GM18499 (cell line): ENCODE data around the gene CDO1.

ENCODE experiments used
- ATAC-seq: cut with Tn5 transposase; IDR thresholded peaks from one replicate; pipeline ENCODE4 v1.9.1; 2021; ENCODE audit warnings: moderate number of reproducible peaks; ENCODE audit not compliant: insufficient read depth, unreplicated experiment

Gene CDO1

DNA sequence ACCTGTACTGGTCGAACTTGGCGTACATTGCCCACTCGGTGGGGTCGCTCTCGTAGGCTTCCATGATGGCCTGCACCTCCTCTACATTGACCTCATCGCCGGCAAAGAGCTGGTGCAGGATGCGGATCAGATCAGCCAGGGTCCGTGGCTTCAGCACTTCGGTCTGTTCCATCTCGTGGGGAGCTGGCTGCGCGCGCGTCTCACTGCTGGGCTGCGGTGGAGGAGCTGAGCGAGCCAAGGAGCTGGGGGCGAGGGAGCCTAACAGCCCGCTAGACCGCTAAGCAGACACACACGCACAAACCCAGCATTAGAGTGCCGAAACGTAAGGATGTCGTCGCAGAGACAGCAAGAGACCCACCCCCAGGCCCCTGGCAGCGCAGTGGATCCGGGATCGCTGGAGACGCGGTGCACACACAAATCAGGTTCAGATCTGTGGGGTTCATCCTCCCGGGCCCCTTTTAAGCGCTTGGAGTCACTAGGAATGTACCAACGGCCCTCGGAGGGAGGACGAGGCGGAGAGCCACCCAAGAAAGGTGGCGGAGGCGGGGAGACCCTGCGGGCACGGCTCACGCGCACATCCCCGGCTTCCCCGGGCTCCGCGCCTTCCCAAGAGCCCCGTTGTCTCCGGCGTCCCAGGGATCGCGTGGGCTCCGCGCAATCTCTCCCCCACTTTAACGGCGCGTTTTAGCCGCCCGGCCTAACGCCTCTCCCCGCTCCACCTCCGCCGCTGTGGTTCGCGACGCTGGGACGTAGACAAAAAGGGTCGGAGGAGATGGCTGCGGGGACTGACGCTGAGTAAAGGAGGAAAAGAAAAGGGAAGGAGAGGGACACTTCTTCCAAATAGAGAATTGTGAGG, at the start of gene CDO1:
Gene CDO1, minus strand, starts transcription at position 434 of the 856 bp plus-strand sequence. Its CDS starts 262 bp downstream, at position 172.
- no peak for ATAC-seq

DNA sequence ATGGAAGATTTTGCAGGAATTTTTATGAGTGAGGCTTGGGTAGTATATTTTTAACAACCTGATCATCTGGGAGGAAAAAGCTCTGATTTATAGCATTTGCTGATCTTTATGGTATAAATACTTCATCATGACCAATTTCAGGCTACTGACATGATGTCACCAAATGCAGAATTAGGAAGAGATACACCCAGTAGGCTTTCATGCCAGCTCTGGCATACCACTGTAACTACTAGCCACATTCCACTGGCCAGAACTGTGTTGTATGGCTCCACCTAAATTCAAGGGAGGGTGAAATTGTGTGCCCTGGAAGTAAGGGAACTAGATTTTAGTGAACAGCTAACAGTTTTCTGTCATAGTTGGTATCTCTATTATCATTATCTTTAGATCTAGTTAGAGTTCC, 42.9 kb upstream of the CDO1 start:
- no peak for ATAC-seq

DNA sequence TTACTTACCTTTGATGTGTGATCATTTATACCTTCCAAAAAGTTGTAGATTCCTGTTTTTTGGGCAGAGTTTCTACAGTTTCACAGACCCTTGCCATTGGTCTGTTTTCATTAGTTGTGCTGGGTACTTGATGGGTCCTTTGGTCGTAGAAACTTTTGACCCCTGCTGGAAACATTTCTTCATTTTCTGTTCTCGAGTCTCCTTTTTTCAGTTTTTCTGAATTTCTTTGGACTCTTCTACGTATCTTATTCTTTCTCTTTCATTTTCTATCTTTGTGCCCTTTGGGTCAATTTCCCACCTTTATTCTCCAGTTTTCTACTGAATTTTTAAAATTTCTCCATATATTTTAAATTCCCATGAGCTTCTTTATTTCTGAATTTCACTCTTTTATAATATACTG, 41.9 kb upstream of the CDO1 start:
- ATAC-seq, result no peak

DNA sequence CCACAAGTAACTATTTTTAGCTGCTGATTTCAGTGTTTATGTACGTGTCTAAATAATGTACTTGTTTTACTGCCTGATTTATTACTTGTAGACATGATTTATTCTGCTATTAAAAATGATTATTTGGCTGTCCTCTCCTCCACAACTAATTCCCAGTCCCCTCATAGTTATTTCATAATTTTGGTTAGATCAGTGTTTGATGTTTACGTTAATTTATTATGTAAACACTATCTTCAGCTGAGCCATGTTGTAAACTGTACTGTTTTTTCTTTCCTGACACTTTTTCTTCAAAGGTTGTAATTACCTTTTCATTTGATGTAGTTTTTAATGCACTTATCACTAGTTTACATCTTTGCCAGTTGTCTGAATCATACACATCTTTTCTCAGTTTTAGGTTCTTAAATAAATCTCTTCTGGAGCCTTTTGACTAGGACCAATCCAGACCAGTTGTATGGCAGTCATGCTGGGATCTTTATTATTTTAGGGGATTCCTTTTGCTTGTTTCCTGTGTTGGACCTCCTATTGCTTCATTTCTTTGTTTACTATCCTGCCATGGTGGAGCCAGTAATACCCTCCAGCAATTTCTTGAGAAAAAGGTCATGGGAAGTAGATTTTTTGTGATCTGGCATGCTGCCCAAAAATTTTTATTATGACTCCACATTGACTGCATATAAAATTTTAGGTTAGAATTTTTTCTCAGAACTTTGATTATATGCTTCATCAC, 41.3 kb upstream of the CDO1 start:
- no peak for ATAC-seq

DNA sequence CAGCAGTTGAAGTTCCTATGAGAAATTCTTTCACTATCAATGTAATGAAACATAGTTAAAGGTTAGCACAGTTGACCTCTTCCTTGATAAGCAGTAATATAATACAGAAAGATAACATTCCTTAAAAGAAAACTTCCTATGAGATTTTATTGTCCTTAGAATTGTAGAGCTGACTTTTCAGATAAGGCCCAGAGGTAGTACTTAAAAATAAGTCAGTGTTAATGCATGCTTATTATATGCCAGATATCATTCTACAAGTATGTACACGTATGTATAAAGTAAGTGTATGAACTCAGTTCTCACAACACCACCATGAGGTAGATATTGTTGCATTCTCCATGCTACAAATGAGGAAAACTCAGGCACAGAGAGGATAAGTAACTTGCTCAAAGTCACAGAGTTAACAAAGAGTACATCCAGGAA, 40.6 kb upstream of the CDO1 start:
- no peak for ATAC-seq

DNA sequence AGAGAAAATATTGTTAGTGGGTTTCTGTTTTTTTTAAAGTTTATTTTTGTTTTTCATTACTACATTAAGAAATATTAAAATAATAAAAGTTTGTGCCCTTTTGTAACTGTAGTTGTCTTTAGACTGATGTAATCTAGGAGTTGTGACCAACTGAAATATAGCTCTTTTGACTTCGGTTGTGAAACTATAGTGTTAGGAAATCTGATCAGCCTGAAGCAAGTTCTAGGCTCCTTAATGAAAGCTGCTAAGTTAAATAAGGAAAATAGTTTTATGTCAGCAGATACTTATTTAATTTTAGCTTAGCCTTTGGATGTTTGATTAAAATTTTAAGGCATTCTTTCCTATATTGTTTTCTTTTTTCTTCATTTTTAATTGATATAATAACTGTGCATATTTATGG, 39.5 kb upstream of the CDO1 start:
- no peak for ATAC-seq

DNA sequence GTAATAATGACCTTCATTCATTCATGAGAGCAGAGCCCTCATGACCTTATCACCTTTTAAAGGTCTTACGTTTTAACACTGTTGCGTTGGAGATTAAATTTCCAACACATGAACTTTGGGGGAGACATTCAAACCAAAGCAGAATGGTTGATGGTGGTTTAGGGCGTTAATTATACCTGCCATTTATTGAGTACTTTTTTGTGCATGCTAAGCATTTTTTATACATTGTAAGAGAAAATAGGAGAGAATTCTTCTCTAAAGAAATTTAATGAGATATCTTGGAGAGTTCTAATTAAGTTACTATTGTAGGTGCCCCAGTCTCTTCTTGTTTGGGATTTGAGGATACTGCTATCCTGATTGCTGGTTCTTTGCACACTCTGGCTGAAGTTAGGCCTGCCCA, 37.7 kb upstream of the CDO1 start:
- no peak for ATAC-seq

DNA sequence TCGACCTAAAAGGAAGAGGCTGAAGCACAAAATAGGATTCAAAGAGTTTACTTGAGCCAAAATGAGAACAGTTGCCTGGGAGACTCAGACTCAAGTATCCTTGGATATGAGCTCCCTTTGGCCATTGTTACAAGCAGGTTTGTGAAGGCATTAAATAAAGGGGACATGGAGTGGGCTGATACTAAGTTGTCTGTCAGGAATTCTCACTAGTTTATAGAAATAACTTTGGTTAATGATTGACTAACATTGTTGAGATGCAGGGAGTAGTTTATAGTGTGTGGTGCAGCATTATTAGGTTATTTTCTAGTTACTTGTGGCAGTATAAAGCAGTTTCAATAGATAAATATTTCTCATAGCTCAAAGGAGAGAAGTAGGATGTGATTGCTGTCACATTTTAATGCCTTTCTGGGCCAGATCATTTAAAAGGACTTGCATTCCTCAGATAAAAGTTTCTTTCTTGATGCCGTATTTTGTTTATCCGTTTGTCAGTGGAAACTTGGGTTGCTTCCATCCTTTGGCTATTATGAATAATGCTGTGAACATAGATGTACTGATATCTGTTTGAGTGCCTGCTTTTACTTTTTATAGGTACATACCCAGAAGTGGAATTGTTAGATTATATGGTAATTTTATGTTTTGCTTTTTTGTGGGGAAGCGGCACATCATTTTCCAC, 34.4 kb upstream of the CDO1 start:
- ATAC-seq, result no peak

DNA sequence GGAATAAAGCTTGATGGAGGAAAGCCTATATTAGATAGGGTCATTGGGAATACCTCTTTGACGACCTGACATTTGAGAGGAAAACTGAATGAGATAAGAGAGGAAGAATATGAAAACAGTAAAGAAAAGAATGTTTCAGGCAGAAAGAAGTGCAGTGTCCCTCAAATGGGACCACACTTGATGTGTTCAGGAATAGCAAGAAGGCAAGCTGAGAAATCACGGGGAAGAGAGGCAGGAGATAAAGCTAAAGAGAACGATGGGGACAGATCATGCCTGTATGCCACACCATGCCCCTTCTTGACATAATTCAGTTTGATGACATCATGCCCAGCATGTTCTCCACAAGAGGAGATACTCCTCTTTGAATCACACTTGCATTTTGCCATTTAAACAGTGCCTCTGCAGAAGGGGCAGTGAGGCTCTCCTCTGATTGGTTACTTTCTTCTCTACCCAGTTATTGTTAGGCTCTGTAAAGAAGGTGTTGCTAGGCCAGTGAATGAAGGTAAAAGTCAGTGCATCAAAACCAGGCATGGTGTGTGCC, 32.9 kb upstream of the CDO1 start:
- no peak for ATAC-seq

DNA sequence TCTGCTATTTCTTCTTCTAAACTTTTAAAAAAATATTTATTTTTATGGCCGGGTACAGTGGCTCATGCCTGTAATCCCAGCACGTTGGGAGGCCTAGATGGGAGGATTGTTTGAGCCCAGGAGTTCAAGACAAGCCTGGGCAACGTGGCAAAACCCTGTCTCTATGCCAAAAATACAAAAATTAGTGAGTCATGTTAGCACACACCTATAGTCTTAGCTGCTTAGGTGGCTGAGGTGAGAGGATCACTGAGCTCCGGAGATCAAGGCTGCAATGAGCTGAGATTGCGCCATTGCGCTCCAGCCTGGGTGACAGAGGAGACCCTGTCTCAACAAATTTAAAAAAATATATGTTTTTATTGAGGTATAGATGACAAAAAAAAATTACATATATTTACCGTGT, 30.8 kb upstream of the CDO1 start:
- ATAC-seq, result no peak

DNA sequence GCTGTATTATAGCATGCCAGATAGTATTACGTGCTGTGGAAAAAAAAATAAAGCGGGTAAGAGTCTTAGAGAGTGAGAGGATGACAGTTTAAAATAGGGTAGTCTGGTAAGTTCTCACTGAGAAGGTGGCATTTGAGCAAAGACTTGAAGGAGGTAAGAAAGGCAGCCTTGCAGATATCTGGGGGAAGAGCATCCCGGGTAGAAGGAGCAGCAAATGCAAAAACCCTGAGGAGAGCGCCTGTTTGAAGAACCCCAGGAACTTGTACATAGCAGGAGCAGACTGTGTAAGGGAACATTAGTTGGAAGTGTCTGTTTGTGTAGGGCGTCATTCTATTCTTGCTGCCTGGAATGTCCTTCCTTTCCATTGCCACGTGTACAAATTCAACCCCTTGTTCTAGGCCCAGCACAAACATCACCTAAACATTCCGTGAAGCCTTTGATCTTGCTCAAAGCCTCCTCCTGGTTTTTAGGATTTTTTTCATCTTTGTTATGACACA, 27.9 kb upstream of the CDO1 start:
- no peak for ATAC-seq

DNA sequence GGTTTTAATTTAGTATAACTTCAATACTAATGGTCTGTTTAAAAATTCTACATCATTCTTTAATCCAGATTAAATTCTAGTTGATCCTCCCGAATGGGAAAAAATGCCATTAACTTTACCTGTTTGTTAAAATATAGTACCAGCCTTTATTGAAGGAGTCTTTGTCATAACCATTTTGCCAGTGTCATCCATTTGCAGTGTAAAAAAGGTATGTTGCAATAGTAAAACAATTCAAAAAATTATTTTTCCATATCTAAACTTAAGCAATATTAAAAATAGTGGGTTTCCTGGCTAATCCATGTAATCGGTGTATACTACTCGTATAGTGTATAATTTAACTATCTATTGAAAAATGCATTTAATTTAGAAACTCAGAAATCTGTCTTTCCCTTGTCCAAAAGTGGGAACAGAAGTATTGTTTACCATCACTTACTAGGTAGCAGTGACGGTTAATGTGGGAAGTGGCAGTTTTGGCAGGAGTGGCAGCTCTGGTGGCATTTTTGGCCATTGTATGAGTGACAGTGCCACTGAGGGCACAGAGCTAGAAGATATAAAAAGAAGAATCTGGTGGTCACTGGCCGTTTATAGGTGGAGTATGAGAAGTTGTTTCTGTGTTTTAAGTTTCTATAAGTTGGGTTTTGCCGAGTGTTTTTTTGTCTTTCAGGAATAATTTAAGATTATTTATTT, 27.1 kb upstream of the CDO1 start:
- no peak for ATAC-seq

DNA sequence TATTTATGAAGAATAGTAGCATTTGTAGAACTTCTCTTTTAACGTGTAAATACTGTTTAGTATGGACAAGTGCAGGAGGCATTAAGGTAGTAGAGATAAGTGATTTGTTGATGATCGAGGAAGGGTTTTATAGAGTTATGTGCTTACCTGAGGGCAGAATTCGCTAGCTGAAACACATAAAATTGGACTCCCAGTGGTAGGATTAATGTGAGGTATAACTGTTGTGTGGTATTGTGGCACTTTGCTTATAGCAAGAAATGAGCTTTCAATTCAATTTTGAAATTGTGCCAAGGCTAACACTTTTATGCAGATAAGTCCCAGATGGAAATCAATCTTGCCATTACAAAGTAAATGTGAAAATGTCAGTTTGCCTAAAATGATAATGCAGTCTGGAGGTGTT, 26.5 kb upstream of the CDO1 start:
- no peak for ATAC-seq

DNA sequence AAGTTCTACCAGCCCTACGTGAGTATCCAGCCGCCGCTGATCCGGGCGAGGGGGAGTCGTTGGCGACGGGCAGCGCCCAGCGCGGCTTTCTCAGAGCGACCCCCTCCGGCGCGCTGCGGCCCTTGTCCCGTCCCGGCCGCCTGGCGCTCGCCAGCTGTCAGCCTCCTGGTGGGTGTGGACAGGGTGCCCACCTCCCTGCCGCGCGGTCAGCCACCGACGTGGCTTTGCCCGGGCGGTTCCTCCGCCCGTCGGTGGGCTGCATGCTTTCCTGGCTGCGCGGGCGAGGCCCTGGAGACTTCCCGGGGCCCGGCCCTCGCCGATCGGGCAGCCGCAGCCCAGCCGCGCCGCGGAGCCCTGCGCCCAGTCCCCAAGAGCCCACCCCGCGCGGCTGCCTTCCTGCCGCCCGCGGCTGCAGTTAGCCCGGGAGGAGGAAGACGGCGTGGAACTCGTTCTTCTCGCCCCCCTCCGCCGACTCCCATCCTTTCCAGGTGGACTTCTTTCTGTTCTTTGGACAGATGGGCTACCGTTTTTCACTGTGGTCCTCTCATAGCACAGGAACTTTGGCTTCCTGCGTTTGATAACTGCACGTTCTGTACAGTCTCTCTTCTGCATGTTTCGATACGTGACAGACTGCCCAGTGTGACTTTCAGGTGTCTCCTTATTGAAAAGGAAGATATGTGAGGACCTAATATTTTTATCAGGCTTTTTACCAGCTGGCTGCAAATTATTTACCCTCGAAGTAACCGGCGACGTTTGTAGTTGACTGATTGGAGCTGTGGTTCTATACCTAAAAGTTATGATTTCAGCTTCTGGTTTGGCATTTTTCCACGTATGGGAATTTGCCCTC, 25.9 kb upstream of the CDO1 start:
- peak; percentile 11 for ATAC-seq

DNA sequence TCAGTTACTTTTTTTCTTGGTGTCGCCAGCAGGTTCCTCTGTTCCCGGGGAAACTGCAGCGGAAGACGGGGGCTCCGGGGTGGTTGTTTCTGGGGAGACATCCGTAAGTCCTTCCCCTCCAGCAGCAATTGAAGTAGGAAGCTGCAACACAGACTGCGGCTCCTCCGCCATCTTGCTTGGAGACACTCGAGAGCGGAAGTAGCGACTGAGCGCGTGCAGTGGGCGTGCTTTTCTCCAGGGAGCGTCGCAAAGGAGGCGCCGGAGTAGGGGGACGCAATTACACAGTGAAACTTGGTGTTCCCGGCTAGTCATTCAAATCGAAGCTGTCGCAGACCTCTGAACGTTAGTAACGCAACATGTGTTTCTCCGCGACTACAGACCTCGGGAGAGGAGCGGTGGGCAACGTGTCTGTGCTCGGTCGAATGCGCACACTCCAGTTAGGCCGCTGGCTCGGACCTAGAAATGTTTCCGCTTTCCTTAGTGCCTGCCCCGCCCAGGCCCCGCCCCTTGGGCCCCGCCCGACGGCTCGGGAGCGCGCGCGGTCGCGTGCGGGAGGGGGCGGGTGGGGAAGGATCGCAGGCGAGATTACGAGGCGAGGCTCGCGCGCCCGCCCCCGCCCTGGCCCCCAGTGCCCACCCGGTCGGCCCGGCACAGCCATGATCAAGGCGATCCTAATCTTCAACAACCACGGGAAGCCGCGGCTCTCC, 25.1 kb upstream of the CDO1 start, which contains the start of the genes AP3S1 and ATG12:
Gene AP3S1, plus strand, starts transcription at position 554 of the 707 bp plus-strand sequence. Its CDS starts 103 bp downstream, at position 657.
Gene ATG12, minus strand, starts transcription at position 184 of the 707 bp plus-strand sequence. Its CDS starts 13 bp downstream, at position 171.
- ATAC-seq, result peak; percentile 65

DNA sequence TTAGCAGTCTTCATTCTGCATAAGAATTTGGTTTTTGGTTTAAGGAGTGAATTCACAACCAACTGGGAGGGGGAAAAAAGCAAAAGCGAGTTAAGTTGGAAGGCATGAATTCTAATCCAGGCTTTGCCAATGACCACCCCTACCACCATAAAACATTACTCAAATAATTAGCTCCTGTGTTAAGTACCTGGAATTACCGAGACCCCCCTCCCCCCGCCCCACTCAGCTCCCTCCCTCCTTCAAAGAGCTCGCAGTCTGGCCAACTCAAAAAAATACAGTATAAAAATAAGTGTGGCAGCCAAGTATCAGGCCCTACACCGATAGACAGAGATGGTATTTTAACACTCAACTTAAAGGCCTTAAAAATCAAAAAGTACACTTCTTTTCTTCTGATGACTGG, 24.4 kb upstream of the CDO1 start:
- no peak for ATAC-seq

DNA sequence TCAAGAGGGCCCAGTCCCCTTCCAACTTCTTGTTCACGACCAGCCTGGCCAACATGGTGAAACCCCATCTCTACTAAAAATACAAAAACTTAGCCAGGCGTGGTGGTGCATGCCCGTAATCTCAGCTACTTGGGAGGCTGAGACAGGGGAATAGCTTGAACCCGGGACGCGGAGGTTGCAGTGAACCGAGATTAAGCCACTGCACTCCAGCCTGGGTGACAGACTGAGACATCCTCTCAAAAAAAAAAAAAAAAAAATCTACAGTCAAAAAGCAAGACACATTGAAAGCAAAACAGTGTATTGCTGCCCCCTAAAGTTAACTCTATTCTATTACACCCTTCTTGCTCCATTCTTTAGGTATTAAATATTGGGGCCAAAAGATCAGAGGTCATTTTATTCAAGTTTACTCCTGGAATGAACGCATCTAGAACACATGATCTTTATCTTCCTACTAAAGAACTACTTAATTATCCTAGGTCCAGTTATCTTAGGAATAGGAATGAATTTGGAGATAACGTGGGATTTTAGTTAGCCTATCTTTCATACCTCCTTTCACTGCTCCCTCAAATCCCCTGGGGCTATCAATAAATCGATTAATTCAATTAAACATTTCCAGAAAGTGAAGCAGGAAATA, 22.5 kb upstream of the CDO1 start:
- peak; percentile 26 for ATAC-seq

DNA sequence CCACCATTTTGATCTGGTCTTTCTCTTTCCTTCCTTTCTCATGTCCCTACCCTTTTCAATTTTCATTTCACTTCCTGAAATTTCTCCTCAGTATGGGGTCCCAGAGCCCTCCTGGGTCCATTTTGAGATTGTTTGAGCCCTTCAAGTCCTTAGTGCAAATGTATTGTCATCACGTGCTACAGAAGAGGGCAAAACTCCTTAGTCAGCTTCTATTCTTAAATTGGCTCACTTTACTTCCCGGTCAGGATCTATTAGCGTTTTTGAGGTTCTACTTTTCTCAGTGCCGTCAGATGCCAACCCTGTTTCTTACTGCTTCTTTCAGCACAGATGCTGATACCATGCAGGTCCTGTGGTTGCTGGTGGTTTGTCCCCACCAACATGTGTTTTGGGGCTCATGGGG, 19.0 kb upstream of the CDO1 start:
- ATAC-seq, result no peak
